SU-DHL-6 (cell line): ENCODE measurements around the gene GFOD2.

ENCODE experiments used
- H2AFZ ChIP-seq: fragments of 200-600 bp; sonication (generic); 2 replicates; pipeline ENCODE4 v1.6.1; 2014; ENCODE audit warnings: low read depth, mild to moderate bottlenecking, moderate library complexity, mixed read lengths, antibody characterized with exemption, low read length; ENCODE audit not compliant: severe bottlenecking
- H3F3A ChIP-seq: fragments of 200-600 bp; shearing (Covaris generic); 2 replicates; pipeline ENCODE4 v1.6.0; 2016; ENCODE audit warnings: antibody characterized with exemption, mild to moderate bottlenecking; ENCODE audit not compliant: insufficient read depth
- H3K27ac ChIP-seq: fragments of 200-600 bp; sonication (generic); 2 replicates; pipeline ENCODE4 v1.5.1; 2016; ENCODE audit warnings: low read depth, mild to moderate bottlenecking, low read length, moderate library complexity, mixed read lengths
- H3K27me3 ChIP-seq: fragments of 200-600 bp; sonication (generic), shearing (Covaris generic); 2 replicates; pipeline ENCODE4 v1.6.0; 2014; ENCODE audit warnings: mild to moderate bottlenecking, low read length
- H3K36me3 ChIP-seq: fragments of 200-600 bp; sonication (generic); 2 replicates; pipeline ENCODE4 v1.6.1; 2014; ENCODE audit warnings: mild to moderate bottlenecking, low read length, mixed read lengths
- H3K4me2 ChIP-seq: fragments of 300-600, 200-600 bp; shearing (Covaris generic), sonication (generic); 2 replicates; pipeline ENCODE4 v1.6.0; 2014; ENCODE audit warnings: low read length, low read depth, mild to moderate bottlenecking; ENCODE audit not compliant: poor library complexity, severe bottlenecking
- H3K4me3 ChIP-seq: fragments of 200-600 bp; sonication (generic); 2 replicates; pipeline ENCODE4 v1.5.1; 2014; ENCODE audit warnings: antibody characterized with exemption, low read length, mild to moderate bottlenecking, mixed read lengths; ENCODE audit not compliant: insufficient read depth, poor library complexity, severe bottlenecking
- H3K79me2 ChIP-seq: fragments of 200-600 bp; sonication (generic); 2 replicates; pipeline ENCODE4 v1.6.1; 2014; ENCODE audit warnings: mild to moderate bottlenecking, low read length, moderate library complexity; ENCODE audit not compliant: insufficient read depth
- H3K9ac ChIP-seq: fragments of 200-600 bp; sonication (generic); 2 replicates; pipeline ENCODE4 v1.7.0; 2014; ENCODE audit warnings: mild to moderate bottlenecking, low read length
- H3K9me2 ChIP-seq: fragments of 200-600 bp; sonication (generic); replicated peaks from 2 replicates; pipeline ENCODE4 v1.6.1; 2014; ENCODE audit warnings: low read length; ENCODE audit not compliant: insufficient read depth
- H3K9me3 ChIP-seq: fragments of 200-600 bp; sonication (generic); 2 replicates; pipeline ENCODE4 v1.6.1; 2014; ENCODE audit warnings: low read length, mixed read lengths; ENCODE audit not compliant: insufficient read depth
- H4K20me1 ChIP-seq: fragments of 200-600 bp; sonication (generic); 2 replicates; pipeline ENCODE4 v1.6.1; 2014; ENCODE audit warnings: low read depth, mild to moderate bottlenecking, antibody characterized with exemption, low read length, moderate library complexity, mixed read lengths
- EZH2phosphoT487 ChIP-seq: fragments of 200-600 bp; sonication (generic), shearing (Covaris generic); conservative IDR thresholded peaks from 2 replicates; pipeline ENCODE4 v1.6.1; 2018; ENCODE audit warnings: mild to moderate bottlenecking, antibody characterized with exemption, low read length, moderate library complexity, mixed read lengths
- TF ChIP-seq, protein P1 (sequence below): fragments of 200-600 bp; sonication (generic); IDR thresholded peaks from one replicate; pipeline ENCODE4 v1.5.1; 2017; ENCODE audit warnings: antibody characterized with exemption, mild to moderate bottlenecking, low read length, moderate library complexity; ENCODE audit not compliant: insufficient read depth, poor library complexity, severe bottlenecking

Gene GFOD2

DNA sequence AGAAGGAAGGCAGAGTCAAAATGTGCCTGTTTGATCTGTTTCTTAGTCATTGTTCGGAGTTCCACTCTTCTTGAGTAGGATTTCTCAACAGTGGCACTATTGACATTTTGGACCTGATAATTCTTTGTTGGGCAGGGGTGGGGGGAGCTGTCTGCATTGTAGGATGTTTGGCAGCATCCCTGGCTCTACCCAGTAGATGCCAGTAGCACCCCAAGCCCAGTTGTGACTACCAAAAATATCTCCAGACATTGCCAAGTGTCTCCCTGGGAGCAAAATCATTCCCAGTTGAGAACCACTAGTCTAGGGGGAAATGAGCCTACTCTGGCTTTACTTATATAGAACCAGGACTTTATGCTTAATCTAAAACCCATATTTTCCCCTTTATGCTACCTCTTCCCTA is 1.1 kb upstream of the GFOD2 start:
- Histone ChIP-seq H3F3A (no peaks in the 10 kb centered on the region), H3K27me3 (no peaks in the 10 kb centered on the region), H3K79me2 (peaks cover 40% of the 10 kb centered on the region), H3K9me2 (no peaks in the 10 kb centered on the region), H3K36me3 (no peaks in the 10 kb centered on the region), H3K27ac (no peak overlapping the region), H3K9ac (peak overlapping the region; percentile 81), H3K9me3 (no peaks in the 10 kb centered on the region), H3K4me2 (peak overlapping the region; percentile 68), H4K20me1 (no peaks in the 10 kb centered on the region), H3K4me3 (peak overlapping the region; percentile 77), H2AFZ (no peak overlapping the region)
- TF ChIP-seq, protein P1, sequence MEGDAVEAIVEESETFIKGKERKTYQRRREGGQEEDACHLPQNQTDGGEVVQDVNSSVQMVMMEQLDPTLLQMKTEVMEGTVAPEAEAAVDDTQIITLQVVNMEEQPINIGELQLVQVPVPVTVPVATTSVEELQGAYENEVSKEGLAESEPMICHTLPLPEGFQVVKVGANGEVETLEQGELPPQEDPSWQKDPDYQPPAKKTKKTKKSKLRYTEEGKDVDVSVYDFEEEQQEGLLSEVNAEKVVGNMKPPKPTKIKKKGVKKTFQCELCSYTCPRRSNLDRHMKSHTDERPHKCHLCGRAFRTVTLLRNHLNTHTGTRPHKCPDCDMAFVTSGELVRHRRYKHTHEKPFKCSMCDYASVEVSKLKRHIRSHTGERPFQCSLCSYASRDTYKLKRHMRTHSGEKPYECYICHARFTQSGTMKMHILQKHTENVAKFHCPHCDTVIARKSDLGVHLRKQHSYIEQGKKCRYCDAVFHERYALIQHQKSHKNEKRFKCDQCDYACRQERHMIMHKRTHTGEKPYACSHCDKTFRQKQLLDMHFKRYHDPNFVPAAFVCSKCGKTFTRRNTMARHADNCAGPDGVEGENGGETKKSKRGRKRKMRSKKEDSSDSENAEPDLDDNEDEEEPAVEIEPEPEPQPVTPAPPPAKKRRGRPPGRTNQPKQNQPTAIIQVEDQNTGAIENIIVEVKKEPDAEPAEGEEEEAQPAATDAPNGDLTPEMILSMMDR, result no peak
- TF ChIP-seq EZH2phosphoT487, result no peak

DNA sequence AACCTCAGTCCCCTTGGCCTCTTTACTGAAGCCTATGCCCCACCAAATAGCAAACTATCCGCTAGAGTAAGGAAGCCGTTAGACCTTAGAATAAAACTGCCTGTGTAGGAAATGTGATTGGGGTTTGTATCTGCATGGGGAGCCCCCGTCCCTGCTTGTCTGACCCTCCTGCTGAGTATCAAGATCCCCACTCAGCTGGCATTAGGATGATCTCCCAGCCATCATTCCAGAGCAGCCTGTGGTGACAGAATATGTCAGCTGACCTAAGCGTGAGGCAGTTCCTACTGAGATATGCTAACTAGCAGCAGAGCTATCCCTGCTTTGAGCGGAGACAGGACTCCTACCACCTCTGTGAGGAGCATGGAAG is 645 bp upstream of the GFOD2 start:
- H3K9me2 ChIP-seq, result no peaks in the 10 kb centered on the region
- H3K36me3 ChIP-seq, result no peaks in the 10 kb centered on the region
- no peaks in the 10 kb centered on the region for H4K20me1 ChIP-seq
- peaks cover 44% of the 10 kb centered on the region for H3K79me2 ChIP-seq
- peak overlapping the region; percentile 81 for H3K9ac ChIP-seq
- TF ChIP-seq, protein P1, result no peak
- no peak for TF ChIP-seq EZH2phosphoT487
- H3K27ac ChIP-seq, result peak overlapping the region; percentile 56
- H3K4me3 ChIP-seq, result peak overlapping the region; percentile 77
- no peaks in the 10 kb centered on the region for H3K27me3 ChIP-seq
- H2AFZ ChIP-seq, result peak overlapping the region; percentile 59
- H3K4me2 ChIP-seq, result peak overlapping the region; percentile 68
- no peaks in the 10 kb centered on the region for H3F3A ChIP-seq
- H3K9me3 ChIP-seq, result no peaks in the 10 kb centered on the region

DNA sequence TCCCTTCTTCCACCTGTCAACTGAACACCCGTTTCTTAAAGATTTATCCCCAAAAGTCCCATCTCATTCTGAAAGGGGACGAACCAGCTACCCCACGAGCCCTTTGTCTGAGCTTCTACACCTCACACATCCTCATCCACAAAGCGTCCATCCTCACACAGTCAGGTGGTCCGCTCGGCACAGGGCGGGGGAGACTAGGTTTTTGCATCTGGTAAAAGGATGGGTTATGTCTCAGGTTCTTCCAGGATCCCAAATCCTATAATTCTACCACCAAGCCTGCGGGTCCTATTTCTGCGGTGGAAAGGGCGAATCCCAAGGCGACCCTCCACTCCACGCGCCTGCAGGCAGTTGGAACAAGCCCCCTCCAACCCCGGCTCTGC is 458 bp downstream of the GFOD2 start:
- H3K36me3 ChIP-seq, result no peaks in the 10 kb centered on the region
- H3K9ac ChIP-seq, result peak overlapping the region; percentile 81
- no peaks in the 10 kb centered on the region for H3K9me3 ChIP-seq
- H3F3A ChIP-seq, result no peaks in the 10 kb centered on the region
- TF ChIP-seq EZH2phosphoT487, result no peak
- TF ChIP-seq, protein P1, result no peak
- no peak overlapping the region for H3K27ac ChIP-seq
- H3K79me2 ChIP-seq, result peaks cover 55% of the 10 kb centered on the region
- H3K4me3 ChIP-seq, result peak overlapping the region; percentile 77
- H3K9me2 ChIP-seq, result no peaks in the 10 kb centered on the region
- no peaks in the 10 kb centered on the region for H3K27me3 ChIP-seq
- H4K20me1 ChIP-seq, result no peaks in the 10 kb centered on the region; the same call in 1 of the 2 replicates
- peak overlapping the region; percentile 68 for H3K4me2 ChIP-seq
- peak overlapping the region; percentile 57 for H2AFZ ChIP-seq
